ENCODE data around the gene OR51L1.
"Not testable (repeated sequence)": the region's sequence is repeated elsewhere in the genome, so short reads cannot be mapped to it uniquely, and the experiment has no call there.

OR51L1 gene, protein sequence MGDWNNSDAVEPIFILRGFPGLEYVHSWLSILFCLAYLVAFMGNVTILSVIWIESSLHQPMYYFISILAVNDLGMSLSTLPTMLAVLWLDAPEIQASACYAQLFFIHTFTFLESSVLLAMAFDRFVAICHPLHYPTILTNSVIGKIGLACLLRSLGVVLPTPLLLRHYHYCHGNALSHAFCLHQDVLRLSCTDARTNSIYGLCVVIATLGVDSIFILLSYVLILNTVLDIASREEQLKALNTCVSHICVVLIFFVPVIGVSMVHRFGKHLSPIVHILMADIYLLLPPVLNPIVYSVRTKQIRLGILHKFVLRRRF

DNA sequence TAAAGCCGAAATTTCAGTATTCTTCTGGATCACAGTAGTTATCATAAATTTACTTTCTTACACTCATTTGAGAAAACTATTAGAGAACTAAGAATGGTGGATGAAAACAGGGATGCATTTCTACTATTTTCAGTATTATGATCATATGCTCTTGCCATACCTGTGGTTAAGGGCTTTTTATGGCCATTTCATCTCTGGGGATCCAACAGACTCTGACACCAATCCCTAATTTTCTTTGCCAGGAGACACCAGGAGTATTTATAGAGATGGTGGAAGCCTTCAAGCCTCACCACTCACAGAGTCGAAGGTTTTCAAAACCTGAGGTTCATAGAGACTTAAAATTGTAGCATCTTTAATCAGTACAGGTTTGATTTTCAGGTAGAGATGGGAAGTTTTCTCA lies at the start of gene OR51L1:
Gene OR51L1, plus strand, starts transcription at position 301 of the 400 bp plus-strand sequence. CDS start 4,132 bp downstream, outside the sequence.
- no peak for DNase-seq (ENCODE audit: low read depth)

DNA sequence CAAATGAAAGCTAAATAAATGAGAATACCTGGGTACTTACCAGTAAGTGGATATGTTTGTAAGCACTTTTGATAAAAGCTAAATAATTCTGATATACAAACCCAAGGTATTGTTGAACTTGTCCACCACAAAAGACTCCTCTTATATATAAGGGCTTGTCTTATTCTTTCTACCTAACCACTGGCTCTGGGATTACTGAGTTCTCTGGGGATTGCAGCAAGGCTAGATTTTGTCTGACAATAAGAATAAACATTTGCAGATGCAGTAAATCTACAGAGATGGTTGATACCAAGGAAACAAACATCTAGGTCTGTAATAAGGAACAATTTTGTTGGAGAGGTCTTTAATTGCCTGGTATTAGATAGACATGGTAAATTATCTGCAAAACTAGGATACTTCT lies 47.1 kb upstream of the OR51L1 start, which contains the start of gene OR51A4:
Gene OR51A4, minus strand, starts transcription at position 101 of the 400 bp plus-strand sequence. CDS start 505 bp downstream, outside the sequence.
- no peak for DNase-seq (ENCODE audit: low read depth)

DNA sequence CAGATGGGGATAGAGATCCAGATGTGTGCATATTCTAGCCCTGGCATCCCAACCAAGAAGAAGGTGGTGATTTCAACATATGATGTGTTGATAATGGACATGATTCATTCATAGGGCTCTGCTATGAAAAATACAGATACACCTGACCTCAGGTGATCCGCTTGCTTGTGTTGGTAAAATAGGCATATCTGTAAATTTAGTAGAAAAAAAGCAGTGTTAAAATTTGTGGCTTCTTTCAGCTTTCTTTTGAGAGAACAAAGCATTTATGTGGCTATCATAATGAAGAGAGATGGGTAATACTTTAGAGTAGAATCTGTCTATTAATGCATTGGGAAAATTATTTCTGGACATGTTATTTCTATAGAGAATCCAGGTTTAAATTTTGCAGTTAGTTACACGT lies 39.0 kb upstream of the OR51L1 start, which contains the start of gene OR51A2:
Gene OR51A2, minus strand, starts transcription at position 101 of the 400 bp plus-strand sequence. Its CDS starts 0 bp downstream, at position 101.
- DNase-seq (ENCODE audit: low read depth): not testable (repeated sequence)

DNA sequence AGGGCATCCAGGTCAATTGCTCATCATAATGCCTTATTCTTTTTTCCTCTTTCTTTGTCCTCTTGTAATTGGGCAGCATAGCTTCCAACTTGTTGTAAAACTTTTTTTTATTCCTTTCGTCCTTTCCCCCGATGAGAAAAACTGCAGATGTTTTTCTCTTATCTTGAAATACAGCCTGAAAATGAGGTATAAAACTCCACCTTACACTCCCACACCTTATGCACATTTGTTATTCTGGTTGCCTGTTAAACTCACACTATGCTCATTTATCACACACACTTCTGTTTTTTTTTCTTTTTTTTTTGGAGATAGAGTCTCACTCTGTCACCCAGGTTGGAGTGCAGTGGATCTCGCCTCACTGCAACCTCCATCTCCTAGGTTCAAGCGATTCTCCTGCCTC lies 37.3 kb upstream of the OR51L1 start:
- DNase-seq (ENCODE audit: low read depth): no peak

DNA sequence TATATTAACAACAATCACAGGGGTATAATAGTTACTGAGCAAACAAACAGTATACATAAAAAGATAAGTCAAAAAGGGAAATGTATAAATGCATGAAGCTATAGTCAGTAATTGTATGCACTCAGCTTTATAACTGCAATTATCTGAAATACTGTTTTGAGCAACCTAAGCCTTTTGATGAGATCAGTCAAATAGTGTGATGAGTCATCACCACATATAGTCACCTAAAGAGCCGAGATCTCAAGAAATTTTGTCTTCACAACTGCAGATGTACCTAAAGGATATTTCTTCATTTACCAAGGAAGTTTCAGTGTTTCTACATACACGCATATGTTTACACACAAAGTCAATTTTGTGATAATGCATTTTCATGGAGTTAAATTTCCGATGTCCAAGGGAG lies 33.8 kb upstream of the OR51L1 start:
- no peak for DNase-seq (ENCODE audit: low read depth)

DNA sequence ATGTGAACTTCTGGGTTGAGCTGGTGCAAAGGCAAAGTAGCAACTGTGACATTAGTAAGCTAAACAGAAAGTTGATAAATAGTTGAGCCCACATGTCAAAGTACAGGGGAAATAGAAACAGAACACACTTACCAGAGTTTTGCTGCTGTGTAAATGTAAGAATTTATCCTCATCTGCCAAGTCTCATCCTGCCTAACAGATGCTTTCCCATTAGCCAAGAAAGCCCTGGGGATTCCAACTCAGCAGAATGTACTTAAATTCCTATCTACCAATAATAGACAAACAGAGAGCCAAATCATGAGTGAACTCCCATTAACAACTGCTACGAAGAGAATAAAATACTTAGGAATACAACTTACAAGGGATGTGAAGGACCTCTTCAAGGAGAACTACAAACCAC lies 31.8 kb upstream of the OR51L1 start:
- DNase-seq (ENCODE audit: low read depth): no peak

DNA sequence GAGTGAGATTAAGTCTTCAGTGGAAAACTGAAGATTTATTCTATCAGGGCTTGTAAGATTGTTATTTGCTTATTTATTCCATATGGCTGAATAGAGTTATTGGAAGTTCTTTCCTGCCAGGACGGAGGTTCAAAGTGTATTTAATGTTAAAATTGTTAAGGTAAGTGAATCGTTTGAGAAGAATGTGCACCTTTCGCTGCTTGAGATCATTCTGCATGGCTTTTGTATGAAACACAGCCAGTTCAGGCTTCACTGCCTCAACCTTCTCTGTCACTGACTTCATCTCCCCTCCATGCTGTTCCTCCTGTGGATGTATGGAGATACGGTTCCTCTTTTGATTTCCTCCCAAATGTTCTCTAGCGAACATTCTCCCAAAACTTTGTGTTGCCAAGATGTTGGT lies 19.2 kb upstream of the OR51L1 start:
- no peak for DNase-seq (ENCODE audit: low read depth)

DNA sequence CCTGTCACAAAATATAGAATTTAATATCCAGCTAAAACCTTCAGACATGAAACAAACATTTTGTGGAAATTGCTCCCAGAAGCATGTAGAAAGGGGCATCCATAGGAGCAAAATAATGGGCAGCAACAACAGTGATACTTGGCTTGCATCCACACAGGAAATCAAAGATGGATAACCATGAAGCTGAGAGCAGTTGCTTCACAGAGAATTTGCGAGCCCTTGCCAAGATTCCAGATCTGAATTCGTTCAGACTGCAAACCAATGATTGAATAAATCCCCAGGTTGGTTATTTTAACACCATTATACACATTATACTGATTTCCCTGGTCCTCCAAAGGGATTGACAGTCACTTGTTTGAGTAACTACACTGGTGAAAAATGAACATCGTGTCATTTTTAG lies 15.6 kb upstream of the OR51L1 start:
- DNase-seq (ENCODE audit: low read depth): no peak

DNA sequence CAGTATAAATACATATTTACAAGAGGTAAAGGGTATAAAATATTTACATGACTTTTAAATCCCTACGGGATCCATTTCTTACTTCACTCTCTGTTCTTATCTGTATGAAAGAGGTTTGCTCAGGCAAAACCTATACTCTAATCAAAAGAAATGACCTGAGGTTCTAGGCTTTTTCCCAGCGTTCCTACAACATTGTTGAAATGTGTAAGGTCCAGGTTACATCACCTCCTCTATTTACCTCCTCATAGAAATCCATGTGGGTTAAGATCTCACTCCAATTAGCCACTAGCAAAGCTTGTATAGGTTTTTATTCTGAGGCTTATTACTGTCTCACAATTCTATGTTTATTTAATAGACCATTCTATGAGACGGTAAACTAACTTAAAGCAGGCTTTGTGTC lies 12.0 kb upstream of the OR51L1 start:
- no peak for DNase-seq (ENCODE audit: low read depth)

DNA sequence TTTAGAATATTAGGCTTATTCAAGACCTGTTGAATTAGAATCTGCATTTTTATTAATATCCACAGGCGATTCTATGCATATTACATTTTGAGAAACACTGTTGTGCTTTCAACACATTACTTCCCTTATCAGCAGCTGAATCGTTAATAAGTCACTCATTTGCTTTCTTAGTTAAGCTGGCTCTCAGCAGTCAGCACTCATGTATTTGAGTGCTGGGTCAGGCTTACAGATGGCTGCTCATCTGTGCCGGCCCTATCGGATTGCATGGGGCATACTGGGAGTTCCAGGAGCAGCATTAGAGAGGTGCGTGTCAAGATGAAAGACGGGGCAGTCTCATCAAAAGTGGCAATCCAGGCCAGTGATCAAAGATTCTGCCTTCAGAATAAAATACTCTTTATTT lies 10.8 kb upstream of the OR51L1 start:
- DNase-seq (ENCODE audit: low read depth): no peak

DNA sequence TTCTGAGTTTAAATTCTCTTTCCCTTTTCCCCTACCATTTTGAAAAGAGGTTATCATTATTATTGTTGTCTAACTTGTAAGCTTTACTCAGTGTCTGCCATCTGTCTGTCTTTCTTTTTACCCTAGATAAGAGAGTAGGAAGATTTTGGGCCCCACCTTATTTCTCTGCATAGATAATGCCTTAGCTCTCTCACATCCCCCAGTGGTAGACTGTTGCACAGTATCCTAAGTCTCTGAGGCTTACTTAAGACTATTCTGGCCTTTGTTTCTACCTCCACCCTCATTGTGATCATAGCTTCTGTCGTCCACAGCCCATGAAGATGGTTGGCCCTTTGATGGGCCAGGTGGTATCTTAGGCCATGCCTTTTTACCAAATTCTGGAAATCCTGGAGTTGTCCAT lies 3.6 kb upstream of the OR51L1 start:
- DNase-seq (ENCODE audit: low read depth): no peak

DNA sequence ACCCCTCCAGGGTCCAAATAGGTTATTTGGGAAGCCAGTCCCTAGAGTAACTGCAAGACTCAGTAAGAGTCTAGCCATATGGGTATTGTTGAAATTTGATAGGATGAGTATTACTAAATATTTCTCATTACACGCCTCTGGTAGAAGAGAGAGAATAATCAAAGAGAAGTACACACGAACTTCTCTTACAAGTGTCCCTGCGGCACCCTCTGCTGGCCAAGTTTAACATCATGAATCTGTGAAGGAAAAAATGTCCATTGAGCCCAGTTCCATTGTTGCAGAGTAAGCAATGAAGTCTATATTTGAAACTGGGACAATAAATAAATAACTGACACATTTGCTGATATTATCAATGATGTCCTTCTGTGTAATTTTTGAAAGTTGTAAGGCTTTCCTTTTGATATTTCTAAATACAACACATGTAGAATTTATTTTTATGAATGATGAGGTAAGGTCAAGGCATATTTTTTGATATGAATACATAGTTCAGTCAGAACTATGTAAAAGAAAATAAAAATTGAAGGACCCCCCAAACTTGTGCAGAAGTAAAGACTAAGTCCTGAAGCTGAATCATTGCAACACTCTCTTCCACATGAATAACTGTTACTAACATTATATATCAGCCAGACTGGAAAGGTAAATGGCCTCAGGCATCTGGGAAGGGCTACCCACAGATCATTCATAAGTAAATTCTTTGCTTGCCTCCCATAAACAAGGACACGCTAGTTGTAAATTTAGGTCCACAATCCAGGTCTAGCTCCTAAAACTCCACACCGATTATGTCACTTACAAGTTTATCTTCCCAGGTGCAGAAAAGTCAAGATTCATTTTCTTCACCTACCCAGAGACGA lies 10.0 kb downstream of the OR51L1 start:
- DNase-seq (ENCODE audit: low read depth): peak; percentile 8

DNA sequence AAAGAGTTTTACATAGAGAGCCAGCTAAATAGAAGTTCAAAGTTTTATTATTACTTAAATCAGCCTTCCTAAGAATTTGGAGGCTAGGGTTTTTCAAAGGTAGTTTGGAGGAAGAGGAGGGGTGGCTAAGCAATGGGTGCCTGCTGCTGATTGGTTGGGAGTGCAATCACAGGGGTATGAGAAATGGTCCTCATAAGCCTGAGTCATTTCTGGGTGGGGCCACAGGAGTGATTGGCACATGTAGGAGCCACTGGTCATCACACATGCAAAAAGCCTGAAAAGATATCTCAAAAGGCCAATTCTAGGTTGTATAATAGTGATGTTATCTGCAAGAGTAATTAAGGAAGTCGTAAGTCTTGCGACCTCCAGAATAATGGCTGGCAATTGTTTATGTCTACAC lies 12.9 kb downstream of the OR51L1 start:
- DNase-seq (ENCODE audit: low read depth): no peak

DNA sequence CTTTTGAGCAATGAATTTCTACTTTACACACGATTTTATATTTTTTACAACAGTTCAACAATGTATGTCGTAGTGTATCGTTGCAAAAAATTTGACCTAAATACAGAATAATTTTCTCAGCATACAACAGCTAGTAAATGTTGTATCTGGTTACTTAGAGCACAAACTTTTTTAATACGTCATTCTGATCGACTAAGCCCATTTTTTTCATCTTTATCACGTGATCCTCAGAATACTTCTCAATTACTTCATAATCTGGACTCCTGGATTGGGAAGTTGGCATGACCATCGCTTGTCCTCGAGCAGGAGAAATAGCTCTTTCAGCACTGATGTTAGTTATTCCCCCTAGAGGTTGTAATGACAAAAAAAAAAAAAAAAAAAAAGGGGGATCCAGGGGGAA lies 16.6 kb downstream of the OR51L1 start:
- DNase-seq (ENCODE audit: low read depth): no peak

DNA sequence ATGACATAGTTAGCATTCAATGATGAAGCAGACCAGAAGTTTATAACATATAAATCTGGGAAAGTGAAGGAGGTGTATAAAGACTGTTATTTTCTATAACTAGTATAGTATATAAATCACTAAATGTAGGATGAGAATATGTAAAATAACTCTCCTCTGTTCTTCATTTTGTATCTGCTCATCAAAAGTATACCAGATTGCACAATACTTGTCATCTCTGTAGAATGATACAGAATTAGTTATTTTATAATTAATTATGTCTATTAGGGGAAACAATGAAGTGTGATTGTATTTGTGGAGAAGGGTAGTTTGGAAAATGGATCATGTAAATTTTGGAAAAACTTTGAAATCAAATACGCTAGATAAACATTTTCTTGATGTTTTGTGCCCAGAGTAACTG lies 18.4 kb downstream of the OR51L1 start:
- DNase-seq (ENCODE audit: low read depth): no peak

DNA sequence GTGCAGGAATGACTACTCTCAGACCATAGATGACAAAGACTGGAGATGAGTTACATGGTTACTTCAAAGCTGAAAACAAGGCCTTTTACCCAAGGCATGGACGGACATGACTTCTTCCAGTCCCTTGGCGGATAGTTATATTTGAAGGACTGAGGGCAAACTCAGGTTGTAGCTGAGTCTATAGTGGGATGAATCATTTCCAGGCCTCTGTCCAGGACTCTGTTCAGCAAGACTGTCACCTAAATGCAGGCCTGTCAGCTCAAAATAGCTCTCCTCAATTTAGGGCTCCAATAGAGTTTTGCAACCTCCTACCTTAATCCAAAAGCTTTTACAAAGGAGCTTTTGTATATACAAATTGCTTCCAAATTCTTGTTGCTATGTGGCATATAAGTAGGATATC lies 27.3 kb downstream of the OR51L1 start:
- DNase-seq (ENCODE audit: low read depth): no peak

DNA sequence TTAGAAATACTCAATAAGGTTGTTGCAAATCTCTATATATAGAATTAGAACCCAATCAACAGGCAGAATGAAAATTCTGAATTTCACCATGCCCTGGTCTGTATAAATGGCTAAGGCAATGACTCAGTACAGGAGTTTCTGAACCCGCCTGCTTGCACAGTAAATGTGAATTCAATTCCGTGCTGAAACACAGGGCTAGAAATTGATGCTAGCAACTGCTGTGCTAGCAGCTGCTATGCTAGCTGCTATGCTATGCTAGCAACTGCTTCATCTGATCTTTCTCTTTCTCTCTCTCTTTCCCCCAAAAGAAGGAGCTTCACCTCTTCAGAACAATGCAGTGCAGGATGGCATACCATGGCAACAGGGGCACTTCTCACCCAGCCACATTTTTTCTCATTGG lies 42.0 kb downstream of the OR51L1 start:
- DNase-seq (ENCODE audit: low read depth): no peak

DNA sequence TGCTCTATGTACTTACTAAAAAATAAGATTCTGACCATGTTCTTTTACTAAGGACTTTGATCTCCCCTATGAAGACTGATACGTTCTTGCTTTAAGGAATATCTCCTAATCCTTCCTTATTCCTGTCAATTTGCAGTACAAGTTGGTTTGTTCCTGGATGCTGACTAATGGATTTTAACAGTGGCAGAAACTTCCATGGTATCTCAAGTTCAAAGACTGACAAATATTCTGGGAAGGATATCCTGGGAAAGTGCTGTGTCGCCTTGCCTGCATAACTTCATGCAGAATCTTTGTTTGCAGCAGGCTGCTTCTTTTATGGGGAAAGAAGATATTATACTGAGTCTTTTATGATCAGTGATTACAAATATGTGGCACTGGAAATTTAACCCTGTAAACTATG lies 43.3 kb downstream of the OR51L1 start:
- DNase-seq (ENCODE audit: low read depth): no peak

DNA sequence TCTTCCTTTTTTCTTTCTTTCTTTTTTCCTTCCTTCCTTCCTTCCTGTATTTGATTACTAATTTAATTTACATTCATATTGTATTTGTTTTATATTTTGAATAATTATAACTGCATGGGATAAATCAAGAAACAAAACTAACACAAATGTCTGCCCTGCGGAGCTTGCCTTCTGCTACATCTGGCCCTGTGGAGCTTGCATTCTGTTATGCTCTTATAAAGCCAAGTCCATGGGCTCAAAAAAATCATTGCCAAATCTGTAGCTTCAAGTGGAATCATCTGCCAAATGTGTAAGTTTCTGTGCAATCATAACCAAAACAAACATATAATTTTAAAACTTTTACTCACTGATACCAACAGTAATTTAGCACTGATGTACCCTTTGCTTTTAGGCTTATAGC lies 43.7 kb downstream of the OR51L1 start:
- DNase-seq (ENCODE audit: low read depth): no peak

DNA sequence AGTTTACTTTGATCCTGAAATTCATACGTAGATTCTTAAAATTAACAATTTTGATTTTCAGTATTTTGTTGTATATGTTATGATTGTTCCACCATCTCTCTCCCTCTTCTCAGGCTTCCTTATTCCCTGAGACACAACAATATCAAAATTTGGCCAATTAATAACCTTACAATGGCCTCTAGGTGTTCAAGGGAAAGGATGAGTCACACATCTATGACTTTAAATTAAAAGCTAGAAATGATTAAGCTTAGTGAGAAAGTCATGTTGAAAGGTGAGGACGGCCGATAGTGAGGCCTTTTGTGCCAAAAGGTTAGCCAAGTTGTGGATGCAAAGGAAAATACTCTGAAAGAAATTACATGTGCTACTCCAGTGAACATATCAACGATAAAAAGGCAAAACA lies 46.2 kb downstream of the OR51L1 start:
- DNase-seq (ENCODE audit: low read depth): no peak

DNA sequence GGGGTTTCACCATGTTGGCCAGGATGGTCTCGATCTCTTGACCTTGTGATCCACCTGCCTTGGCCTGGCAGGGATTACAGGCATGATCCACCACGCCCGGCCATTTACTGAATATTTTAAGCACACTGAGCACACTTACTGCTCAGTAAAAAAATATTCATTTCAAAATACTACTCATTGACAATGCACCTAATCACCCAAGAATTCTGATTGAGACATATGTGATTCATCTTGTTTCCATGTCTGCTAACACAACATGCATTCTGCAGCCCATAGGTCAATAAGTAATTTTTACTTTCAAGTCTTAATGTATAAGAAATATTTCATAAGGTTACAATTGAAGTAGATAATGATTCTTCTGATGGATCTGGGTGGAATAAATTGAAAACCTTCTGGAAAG lies 47.4 kb downstream of the OR51L1 start:
- DNase-seq (ENCODE audit: low read depth): no peak

DNA sequence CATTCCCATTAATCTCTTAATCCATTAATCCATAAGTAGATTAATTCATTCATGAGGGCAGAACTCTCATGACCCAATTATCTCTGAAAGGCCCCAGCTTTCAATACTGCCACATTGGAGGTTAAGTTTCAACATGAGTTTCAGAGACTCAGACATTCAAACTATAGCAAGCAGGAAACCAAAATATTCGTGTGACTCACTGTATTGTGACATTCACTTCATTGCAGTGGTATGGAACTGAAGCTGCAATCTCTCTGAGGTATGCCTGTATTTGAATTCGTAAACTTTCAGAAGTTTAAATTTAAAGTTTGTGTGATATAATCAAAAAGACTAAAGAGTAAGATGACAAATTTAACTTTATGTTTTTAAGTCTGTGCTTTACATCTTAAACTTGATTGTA lies 48.7 kb downstream of the OR51L1 start:
- DNase-seq (ENCODE audit: low read depth): peak; percentile 6

DNA sequence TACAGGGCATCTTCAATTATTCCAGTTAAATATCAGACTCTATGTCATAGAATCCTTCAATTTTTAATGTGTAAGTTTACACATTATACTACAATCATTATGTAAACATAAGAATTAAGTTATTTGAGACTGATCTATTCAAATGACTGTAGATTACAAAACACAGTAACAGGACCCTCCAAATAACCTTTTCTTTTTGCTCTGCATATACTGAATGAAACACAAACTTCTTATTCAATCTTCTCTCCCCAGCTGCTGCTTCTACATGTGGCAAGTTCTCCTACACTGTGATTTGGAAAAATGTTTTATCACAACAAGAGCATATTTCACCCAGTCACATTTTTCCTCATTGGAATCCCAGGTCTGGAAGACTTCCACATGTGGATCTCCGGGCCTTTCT lies 51.6 kb downstream of the OR51L1 start, which contains the start of gene OR52J3:
Gene OR52J3, plus strand, starts transcription at position 301 of the 400 bp plus-strand sequence. Its CDS starts 0 bp downstream, at position 301.
- no peak for DNase-seq (ENCODE audit: low read depth)
